SIG-M5 (cell line): ENCODE measurements around the gene PARN.
"Not testable (repeated sequence)": the region's sequence is repeated elsewhere in the genome, so short reads cannot be mapped to it uniquely, and the experiment has no call there.

Source experiments
- DNase-seq: peaks from one replicate; lab custom pipeline; 2025; lab: John Stamatoyannopoulos, UW

PARN gene

DNA sequence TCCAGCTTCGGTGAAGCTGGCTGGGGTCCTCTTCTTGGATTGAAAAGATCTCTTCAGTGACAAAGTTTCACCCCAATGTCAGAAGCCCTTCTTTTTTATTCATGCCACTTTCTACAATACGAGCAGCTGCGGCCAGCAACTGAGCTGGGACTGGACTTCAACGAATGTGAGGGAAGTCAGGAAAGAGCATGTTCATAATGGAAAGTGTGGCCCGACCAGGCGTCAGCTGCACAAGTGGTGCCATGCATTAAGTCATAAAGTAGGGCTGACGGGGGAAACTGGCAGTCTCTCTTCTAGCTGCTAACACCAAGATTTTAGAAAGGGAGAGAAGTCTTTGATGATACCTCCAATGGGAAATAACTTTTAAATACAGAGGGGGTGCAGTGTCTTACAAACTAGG is 192.6 kb downstream of the PARN start:
- DNase-seq, result no peak

- DNase-seq, result no peak
These were observed 193.6 kb downstream of the PARN start for GRCh38 chr16:14436401-14436955.

DNA sequence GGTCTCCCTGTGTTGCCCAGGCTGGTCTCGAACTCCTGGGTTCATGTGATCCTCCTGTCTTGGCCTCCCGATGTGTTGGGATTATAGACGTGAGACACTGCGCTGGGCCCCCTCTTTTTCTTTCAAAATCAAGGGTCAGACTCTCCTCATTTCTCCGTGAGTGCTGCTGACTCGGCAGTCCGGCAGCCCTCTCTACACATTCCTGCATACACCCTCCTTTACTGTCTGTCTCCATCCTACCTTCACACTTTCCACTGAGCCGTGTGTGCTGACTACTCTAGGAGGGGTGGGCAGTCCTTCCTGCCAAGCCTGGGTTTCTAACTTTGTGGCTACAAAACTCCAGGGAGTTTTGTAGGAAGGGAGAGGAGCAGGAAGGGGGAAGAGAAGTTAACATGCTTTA is 195.2 kb downstream of the PARN start:
- DNase-seq, result no peak

DNA sequence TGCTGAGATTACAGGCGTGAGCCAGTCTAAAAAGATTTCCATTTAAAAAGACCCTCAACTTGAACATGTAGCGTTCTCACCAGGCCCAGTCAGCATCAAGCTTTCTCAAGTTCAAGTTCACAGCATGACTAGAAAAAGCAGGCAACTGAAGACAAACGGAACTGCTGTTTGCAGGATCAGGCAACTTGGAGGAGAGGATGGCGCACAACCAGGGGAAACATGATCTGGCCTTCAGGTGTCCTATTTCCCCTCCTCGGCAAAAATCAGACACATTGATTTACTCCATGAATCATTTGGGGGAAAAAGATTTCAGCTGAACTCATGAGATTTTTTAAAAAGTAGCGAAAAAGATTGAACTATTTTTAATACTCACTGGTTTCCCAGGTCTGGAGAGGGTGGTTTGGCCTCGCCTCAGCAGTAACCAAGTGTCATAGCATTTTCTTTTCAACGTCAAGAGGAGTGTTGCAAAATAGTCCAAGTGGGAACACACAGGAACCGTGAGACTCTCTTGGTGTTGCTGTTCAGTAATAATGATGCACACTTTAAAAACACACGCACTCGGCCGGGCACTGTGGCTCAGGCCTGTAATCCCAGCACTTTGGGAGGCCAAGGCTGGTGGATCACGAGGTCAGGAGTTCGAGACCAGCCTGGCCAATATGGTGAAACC is 201.0 kb downstream of the PARN start:
- DNase-seq, result not testable (repeated sequence)

DNA sequence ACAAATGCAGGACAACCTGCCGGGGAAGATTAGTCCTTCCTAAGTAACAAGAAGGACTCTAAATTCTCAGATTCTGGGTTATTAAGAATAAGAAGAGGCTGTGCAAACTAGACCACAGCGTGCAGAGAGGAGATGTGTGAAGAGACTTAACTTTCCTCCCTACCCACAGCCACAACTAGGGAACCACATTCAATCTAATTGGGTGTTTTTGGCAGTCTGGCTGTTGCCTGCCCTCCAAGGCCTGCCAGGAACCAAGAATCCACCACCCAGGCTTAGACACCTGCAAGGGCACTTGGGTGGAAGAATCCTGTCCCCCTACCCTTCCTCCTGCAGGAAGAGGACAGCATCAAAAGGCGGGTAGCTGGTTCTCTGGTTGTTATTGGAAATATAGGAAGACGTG is 202.0 kb downstream of the PARN start:
- DNase-seq, result no peak

GRCh38 chr16:14427371-14427948 is 202.6 kb downstream of the PARN start:
- no peak for DNase-seq

DNA sequence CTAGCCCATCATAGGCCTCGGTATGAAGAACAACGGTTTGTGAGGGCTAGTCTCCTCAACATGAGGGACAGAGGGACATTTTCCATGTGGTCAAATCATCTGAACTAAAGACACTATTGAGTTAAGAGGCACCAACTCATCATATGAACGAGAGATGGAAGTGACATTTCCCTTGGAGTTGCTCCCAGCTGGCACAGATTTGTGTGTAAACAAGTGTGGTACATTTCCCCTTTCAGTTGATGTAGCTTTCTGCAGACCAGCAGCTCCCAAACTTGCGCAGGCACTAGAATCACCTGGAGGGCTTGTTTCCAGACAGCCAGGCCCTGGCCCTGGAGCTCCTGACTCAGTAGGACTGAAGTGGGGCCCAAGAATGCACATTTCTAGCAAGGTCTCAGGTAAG is 205.5 kb downstream of the PARN start:
- no peak for DNase-seq

DNA sequence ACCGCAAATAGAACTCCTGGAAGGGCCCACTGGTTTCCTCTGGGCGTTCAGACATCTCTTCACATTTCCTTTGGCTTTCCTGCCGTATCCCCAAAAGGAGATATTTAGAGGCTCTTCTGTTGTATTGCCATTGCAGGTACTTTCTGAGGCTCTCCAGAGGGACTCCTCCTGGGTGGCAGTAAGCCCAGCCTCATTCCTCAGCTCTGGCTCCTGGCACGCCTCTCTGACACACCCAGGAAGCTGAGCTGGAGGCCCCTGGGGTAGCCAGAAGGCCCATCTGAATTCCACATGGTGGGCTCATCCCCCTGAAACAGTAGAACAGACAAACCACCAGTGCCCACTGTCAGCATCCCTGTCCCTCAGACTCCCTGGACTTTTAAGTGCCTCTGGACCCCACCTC is 206.7 kb downstream of the PARN start:
- DNase-seq, result no peak

- no peak for DNase-seq
These were observed 209.2 kb downstream of the PARN start for GRCh38 chr16:14420721-14421488.

GRCh38 chr16:14420243-14420642 is 209.8 kb downstream of the PARN start:
- DNase-seq, result not testable (repeated sequence)

GRCh38 chr16:14419817-14420216 is 210.2 kb downstream of the PARN start:
- DNase-seq, result no peak

DNA sequence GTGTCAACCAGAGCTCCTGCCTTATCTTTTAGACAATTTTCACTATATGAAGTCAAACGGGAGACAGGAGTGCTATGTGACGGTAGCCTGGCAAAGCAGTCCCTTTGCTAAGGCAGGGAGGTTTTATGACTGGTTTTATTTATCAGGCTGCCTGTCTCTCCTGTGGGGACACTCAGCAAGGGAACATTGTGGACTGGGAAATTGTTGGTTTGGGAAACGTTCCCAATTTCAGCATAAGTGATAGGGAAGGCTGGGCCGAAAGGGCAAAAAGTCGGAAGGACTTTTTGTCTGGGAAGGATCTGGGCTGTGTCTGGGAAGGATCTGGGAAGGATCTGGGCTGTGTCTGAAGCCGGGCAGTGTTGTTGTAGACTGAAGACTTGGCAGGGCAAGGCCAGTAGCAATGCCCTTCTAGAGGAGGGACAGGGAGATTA is 211.2 kb downstream of the PARN start:
- no peak for DNase-seq

DNA sequence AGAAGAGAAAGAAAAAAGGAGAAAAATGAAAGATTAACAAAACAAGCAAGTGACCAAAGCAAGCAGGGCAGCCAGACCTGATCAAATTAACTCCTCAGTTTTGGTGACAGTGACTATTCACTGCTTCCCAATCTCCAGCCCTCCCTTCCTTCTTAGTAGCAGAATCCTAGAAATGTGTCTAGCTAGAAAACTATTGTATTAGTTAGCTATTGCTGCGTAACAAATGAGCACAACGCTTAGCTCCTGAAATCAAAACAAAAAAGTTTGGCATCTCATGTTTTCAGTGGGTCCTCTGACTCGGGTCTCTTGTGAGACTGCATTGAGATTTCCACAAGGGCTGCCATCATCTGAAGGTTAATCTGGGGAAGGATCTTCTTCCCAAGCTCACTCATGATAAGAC is 213.9 kb downstream of the PARN start:
- DNase-seq, result no peak

- no peak for DNase-seq
These were observed 214.8 kb downstream of the PARN start for GRCh38 chr16:14415291-14415690.

GRCh38 chr16:14409563-14409962 is 220.5 kb downstream of the PARN start:
- DNase-seq, result no peak

DNA sequence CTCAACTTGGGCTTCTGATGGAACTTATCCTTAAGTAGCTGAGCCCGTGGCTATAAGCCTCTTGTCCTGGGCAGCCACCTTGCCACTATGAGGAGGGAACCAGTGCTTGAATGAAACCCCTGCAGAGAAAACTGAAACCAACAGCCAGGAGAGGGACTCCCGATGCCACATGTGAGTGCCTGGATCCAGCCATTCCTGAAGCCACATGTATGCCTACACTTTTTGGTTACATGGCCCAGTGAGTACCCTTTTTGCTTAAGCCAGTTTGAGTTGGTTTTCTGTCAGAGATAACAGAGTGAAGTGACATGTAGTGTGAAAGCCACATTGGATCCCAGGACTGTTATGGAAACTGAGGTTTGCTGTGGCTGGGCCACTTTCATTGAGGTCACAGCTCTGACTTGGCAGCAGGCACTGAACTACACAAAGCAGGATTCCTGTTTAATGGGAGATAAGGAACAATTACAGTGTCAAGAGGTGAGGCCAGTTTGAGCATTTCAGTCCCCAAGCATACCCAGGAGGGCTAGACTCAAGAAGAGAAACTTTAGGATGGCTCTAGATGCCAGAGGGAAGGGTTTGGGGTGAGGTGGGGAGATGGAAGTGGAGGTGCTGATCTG is 222.2 kb downstream of the PARN start:
- DNase-seq, result no peak

- no peak for DNase-seq
These were observed 224.2 kb downstream of the PARN start for GRCh38 chr16:14405611-14406537.

DNA sequence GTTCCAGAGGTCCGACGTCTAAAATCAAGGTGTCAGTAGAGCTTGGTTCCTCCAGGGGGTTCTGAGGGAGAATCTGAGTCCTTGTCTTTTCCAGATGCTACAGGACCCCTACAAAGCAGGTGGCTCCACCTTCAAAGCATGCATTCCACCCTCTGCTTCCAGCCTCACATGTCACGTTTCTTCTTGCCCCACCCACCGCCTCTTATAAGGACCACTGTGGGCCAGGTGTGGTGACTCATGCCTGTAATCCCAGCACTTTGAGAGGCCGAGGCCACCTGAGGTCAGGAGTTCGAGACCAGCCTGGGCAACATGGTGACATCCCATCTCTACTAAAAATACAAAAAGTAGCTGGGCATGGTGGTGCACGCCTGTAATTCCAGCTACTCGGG is 227.1 kb downstream of the PARN start:
- DNase-seq, result not testable (repeated sequence)

- not testable (repeated sequence) for DNase-seq
These were observed 227.7 kb downstream of the PARN start for GRCh38 chr16:14402114-14403000.

DNA sequence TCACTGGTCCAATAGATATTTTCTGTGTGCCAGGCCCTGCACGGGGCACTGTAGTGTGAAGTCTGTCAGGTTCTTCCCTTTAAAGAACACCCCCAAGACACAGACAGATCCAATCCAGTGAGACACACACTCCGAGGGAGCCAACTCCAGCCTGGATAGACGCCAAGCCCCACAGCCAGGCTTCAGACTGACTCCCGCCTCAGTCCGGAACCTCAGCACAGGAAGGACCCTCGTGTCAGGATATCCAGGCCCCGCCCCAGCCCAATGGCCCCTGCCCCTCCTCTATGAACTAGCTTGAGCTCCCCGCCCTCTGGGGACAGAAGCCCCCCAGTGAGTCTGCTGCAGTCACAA is 228.4 kb downstream of the PARN start:
- not testable (repeated sequence) for DNase-seq
